Keratinocyte (primary cell): Measurements from ENCODE around the gene CFAP47. TPM values are rescaled to one million over a fixed set of nuclear protein-coding genes. Genes with fewer than 3 reads are reported as not detected.
A peak's percentile ranks its signal among the peaks of the same experiment; 100 is the strongest.
"Not testable (repeated sequence)": the region's sequence is repeated elsewhere in the genome, so short reads cannot be mapped to it uniquely, and the experiment has no call there.

ENCODE experiments used
- DNase-seq: peaks from one replicate; pipeline ENCODE4 v3.0.0-alpha.2; 2011; ENCODE audit warnings: low read depth, missing footprints, low spot score
- FAIRE-seq: peaks from 2 replicates; lab custom pipeline; 2011; peaks lifted over from hg19 to GRCh38; lab: Jason Lieb, UNC
- H2AFZ ChIP-seq: 2 replicates; pipeline ENCODE4 v1.6.0; 2012; ENCODE audit warnings: low read length, control low read depth, inconsistent platforms; ENCODE audit not compliant: control insufficient read depth
- H3K27ac ChIP-seq: 2 replicates; pipeline ENCODE4 v1.5.1; 2011; ENCODE audit warnings: low read length; ENCODE audit not compliant: control insufficient read depth, insufficient read depth
- H3K27me3 ChIP-seq: 3 replicates; pipeline ENCODE4 v1.6.0; 2011; ENCODE audit warnings: low read length; ENCODE audit not compliant: control insufficient read depth, insufficient read depth; ENCODE audit errors: extremely low read depth
- H3K36me3 ChIP-seq, 2 experiments: 2 replicates in 1 of 2; 3 replicates in 1 of 2; pipeline ENCODE4 v1.5.1; 2011; ENCODE audit warnings: low read length in 2 of 2, mild to moderate bottlenecking in 1 of 2; ENCODE audit not compliant: control insufficient read depth in 2 of 2, insufficient read depth in 2 of 2; ENCODE audit errors: extremely low read depth in 1 of 2
- H3K4me1 ChIP-seq: 3 replicates; pipeline ENCODE4 v1.5.1; 2011; ENCODE audit warnings: low read length; ENCODE audit not compliant: control insufficient read depth, insufficient read depth; ENCODE audit errors: extremely low read depth
- H3K4me2 ChIP-seq: 3 replicates; pipeline ENCODE4 v1.6.0; 2011; ENCODE audit warnings: low read depth, low read length; ENCODE audit not compliant: control insufficient read depth, insufficient read depth; ENCODE audit errors: extremely low read depth
- H3K4me3 ChIP-seq, 3 experiments: fragments of 200-600 bp in 1 of 3; sonication (generic) in 1 of 3; 2 replicates in 2 of 3; 3 replicates in 1 of 3; pipeline ENCODE4 v1.5.1; 2011 to 2016; ENCODE audit warnings: low read length in 3 of 3, mild to moderate bottlenecking in 3 of 3, control low read depth in 2 of 3, inconsistent platforms in 1 of 3, low read depth in 1 of 3, mixed read lengths in 1 of 3, mixed run types in 1 of 3, moderate library complexity in 1 of 3; ENCODE audit not compliant: control insufficient read depth in 2 of 3, insufficient read depth in 2 of 3; ENCODE audit errors: extremely low read depth in 1 of 3
- H3K79me2 ChIP-seq: 2 replicates; pipeline ENCODE4 v1.6.0; 2012; ENCODE audit warnings: low read length; ENCODE audit not compliant: control insufficient read depth, insufficient read depth
- H3K9ac ChIP-seq: 3 replicates; pipeline ENCODE4 v1.6.0; 2011; ENCODE audit warnings: low read length; ENCODE audit not compliant: control insufficient read depth, insufficient read depth; ENCODE audit errors: extremely low read depth
- H3K9me1 ChIP-seq: 3 replicates; pipeline ENCODE4 v1.6.0; 2011; ENCODE audit warnings: low read length; ENCODE audit not compliant: control insufficient read depth, insufficient read depth; ENCODE audit errors: extremely low read depth
- H3K9me3 ChIP-seq: 2 replicates; pipeline ENCODE4 v1.5.1; 2012; ENCODE audit warnings: low read depth, low read length; ENCODE audit not compliant: control insufficient read depth
- H4K20me1 ChIP-seq: 3 replicates; pipeline ENCODE4 v1.6.0; 2011; ENCODE audit warnings: low read length; ENCODE audit not compliant: control insufficient read depth, insufficient read depth; ENCODE audit errors: extremely low read depth
- EZH2 ChIP-seq: IDR thresholded peaks from one replicate; pipeline ENCODE4 v1.6.1; 2012; ENCODE audit warnings: inconsistent platforms, mild to moderate bottlenecking, low read length, moderate library complexity
- dilution Hi-C: fragments of 300-500 bp; cut with MboI; formaldehyde crosslinking; loops from one replicate; pipeline ENCODE4 v1.7.0; 2020; ENCODE audit warnings: low sequenced_read_pairs; ENCODE audit not compliant: extremely low pct_ligation_motif_present
- polyA plus RNA-seq, 5 experiments: library from polyadenylated mRNA; depleted of rRNA in 3 of 5; stranded (reverse) in 3 of 5; stranded (forward) in 1 of 5; unstranded in 1 of 5; fragments of >200 nt; gene quantifications; 1 replicate in 1 of 5; 2 replicates in 3 of 5; 3 replicates in 1 of 5; pipeline versions ENCODE4 v1.2.1 to v1.2.3, GENCODE V29; 2011 to 2012; ENCODE audit warnings: missing spikeins in 2 of 5, low read depth in 1 of 5, low replicate concordance in 1 of 5
- TF ChIP-seq, protein P1 (sequence below), 3 experiments: IDR thresholded peaks in 1 of 3; conservative IDR thresholded peaks in 1 of 3; optimal IDR thresholded peaks in 1 of 3; 2 replicates in 2 of 3; 3 replicates in 1 of 3; pipeline versions ENCODE3 to v1.5.1; 2011; ENCODE audit warnings: low read length in 3 of 3, mild to moderate bottlenecking in 3 of 3, moderate library complexity in 2 of 3, control low read depth in 1 of 3, inconsistent platforms in 1 of 3; ENCODE audit not compliant: insufficient read depth in 2 of 3; ENCODE audit errors: extremely low read depth in 1 of 3

Gene CFAP47
- polyA plus RNA-seq, 1 donor (not counting 4 experiments of a cell fraction or from before 2014, with no cell fraction given), result not detected

DNA sequence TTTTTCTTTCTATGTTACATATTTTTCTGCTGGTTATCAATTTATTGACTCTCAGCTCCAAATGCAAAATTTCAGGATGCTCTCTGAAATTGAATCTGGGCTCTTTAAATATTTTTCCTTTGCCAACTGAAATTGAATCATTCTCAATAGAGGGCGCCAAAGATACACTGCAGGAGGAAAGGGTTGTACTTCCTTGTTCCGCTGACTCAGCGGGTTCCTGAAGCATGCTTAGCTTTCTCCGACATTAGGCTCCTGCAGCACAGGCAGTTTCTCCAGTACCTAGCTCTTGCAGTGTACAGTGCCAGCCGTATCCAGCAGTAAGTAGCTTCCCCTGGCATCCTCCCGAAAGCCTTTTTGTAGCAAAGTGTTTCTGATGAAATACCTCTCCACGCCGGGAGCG is 28.8 kb upstream of the CFAP47 start:
- Histone ChIP-seq H2AFZ (no peak overlapping the region), H3K4me2 (no peak overlapping the region), H3K36me3 (no peaks in the 10 kb centered on the region), H3K9me1 (no peaks in the 10 kb centered on the region), H3K4me3 (no peak overlapping the region), H3K27ac (no peak overlapping the region), H3K27me3 (no peaks in the 10 kb centered on the region), H4K20me1 (no peaks in the 10 kb centered on the region), H3K4me1 (no peaks in the 10 kb centered on the region), H3K9ac (no peak overlapping the region), H3K9me3 (no peaks in the 10 kb centered on the region), H3K79me2 (no peaks in the 10 kb centered on the region)
- DNase-seq, result no peak
- TF ChIP-seq, protein P1, sequence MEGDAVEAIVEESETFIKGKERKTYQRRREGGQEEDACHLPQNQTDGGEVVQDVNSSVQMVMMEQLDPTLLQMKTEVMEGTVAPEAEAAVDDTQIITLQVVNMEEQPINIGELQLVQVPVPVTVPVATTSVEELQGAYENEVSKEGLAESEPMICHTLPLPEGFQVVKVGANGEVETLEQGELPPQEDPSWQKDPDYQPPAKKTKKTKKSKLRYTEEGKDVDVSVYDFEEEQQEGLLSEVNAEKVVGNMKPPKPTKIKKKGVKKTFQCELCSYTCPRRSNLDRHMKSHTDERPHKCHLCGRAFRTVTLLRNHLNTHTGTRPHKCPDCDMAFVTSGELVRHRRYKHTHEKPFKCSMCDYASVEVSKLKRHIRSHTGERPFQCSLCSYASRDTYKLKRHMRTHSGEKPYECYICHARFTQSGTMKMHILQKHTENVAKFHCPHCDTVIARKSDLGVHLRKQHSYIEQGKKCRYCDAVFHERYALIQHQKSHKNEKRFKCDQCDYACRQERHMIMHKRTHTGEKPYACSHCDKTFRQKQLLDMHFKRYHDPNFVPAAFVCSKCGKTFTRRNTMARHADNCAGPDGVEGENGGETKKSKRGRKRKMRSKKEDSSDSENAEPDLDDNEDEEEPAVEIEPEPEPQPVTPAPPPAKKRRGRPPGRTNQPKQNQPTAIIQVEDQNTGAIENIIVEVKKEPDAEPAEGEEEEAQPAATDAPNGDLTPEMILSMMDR (optimal IDR thresholded peaks at IDR 0.05 in 1 of 3, IDR thresholded peaks at IDR 0.05 in 1 of 3, conservative IDR thresholded peaks at IDR 0.05 in 1 of 3; ENCODE audit: extremely low read depth in 1 of 3, insufficient read depth in 2 of 3, low read length in 3 of 3), result peak; percentile 46 to 71 (median 61)
- no peak for TF ChIP-seq EZH2
- FAIRE-seq, result no peak
- dilution Hi-C loops, result no loop called here

DNA sequence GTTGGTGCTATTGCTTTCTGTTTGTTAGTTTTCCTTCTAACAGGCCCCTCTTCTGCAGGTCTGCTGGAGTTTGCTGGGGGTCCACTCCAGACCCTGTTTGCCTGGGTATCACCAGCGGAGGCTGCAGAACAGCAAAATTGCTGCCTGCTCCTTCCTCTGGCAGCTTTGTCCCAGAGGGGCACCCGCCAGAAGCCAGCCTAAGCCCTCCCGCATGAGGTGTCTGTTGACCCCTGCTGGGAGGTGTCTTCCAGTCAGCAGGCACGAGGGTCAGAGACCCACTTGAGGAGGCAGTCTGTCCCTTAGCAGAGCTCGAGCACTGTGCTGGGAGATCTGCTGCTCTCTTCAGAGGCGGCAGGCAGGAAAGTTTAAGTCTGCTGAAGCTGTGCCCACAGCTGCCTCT is 67.3 kb downstream of the CFAP47 start:
- H4K20me1 ChIP-seq, H3K4me1 ChIP-seq, H3K9ac ChIP-seq, dilution Hi-C loops, FAIRE-seq, H3K36me3 ChIP-seq, H2AFZ ChIP-seq, H3K9me1 ChIP-seq, DNase-seq, H3K27me3 ChIP-seq, H3K27ac ChIP-seq, H3K79me2 ChIP-seq, H3K9me3 ChIP-seq, H3K4me3 ChIP-seq, H3K4me2 ChIP-seq: not testable (repeated sequence)

DNA sequence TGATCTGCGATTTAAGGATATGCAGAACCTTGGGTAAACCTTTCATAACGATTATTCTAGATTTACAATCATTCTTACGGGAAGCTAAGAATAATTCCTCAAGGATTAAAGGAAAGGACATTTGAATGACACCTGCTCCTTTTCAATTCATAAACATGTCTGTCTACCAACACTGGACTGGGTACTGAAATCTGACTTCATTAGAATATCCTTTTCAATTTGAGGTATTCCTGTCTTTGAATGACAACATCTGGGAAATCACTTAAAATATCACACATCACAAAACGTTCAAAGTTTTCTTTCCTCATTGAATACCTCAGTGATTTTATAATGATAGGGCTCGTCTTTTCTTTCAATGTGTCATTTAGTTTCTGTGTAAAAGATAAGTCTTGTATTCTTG is 87.7 kb downstream of the CFAP47 start:
- DNase-seq, result no peak
- no peak for FAIRE-seq
- dilution Hi-C loops, result no loop called here

More for the DNA sequence above, 87.7 kb downstream of the CFAP47 start:
- Histone ChIP-seq H3K4me2 (no peak overlapping the region), H3K9me3 (no peaks in the 10 kb centered on the region), H3K4me1 (no peaks in the 10 kb centered on the region), H3K36me3 (no peaks in the 10 kb centered on the region), H4K20me1 (no peaks in the 10 kb centered on the region), H3K9ac (no peak overlapping the region), H2AFZ (no peak overlapping the region), H3K4me3 (no peak overlapping the region), H3K79me2 (no peaks in the 10 kb centered on the region), H3K27ac (no peak overlapping the region), H3K9me1 (no peaks in the 10 kb centered on the region), H3K27me3 (no peaks in the 10 kb centered on the region)
- TF ChIP-seq EZH2, result no peak
- TF ChIP-seq, protein P1 (optimal IDR thresholded peaks at IDR 0.05 in 1 of 3, IDR thresholded peaks at IDR 0.05 in 1 of 3, conservative IDR thresholded peaks at IDR 0.05 in 1 of 3; ENCODE audit: extremely low read depth in 1 of 3, insufficient read depth in 2 of 3, low read length in 3 of 3), result no peak
